ENCODE results near the gene TMC1.

Gene TMC1

GRCh38 chr9:72656021-72656420, 134.6 kb downstream of the TMC1 start:
- no peak for DNase-seq (ENCODE audit: low spot score)
- H3K27ac ChIP-seq: no peak overlapping the region
- TF ChIP-seq, protein P1, sequence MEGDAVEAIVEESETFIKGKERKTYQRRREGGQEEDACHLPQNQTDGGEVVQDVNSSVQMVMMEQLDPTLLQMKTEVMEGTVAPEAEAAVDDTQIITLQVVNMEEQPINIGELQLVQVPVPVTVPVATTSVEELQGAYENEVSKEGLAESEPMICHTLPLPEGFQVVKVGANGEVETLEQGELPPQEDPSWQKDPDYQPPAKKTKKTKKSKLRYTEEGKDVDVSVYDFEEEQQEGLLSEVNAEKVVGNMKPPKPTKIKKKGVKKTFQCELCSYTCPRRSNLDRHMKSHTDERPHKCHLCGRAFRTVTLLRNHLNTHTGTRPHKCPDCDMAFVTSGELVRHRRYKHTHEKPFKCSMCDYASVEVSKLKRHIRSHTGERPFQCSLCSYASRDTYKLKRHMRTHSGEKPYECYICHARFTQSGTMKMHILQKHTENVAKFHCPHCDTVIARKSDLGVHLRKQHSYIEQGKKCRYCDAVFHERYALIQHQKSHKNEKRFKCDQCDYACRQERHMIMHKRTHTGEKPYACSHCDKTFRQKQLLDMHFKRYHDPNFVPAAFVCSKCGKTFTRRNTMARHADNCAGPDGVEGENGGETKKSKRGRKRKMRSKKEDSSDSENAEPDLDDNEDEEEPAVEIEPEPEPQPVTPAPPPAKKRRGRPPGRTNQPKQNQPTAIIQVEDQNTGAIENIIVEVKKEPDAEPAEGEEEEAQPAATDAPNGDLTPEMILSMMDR (IDR thresholded peaks at IDR 0.05): no peak
- H3K4me3 ChIP-seq: no peak overlapping the region

- Histone ChIP-seq H3K4me3 (no peak overlapping the region), H3K27ac (no peak overlapping the region)
- TF ChIP-seq, protein P1 (IDR thresholded peaks at IDR 0.05): no peak
- no peak for DNase-seq (ENCODE audit: low spot score)
Observed at GRCh38 chr9:72657023-72657422, 135.6 kb downstream of the TMC1 start.

- no peak for DNase-seq (ENCODE audit: low spot score)
- TF ChIP-seq, protein P1 (IDR thresholded peaks at IDR 0.05): no peak
- Histone ChIP-seq H3K27ac (no peak overlapping the region), H3K4me3 (no peak overlapping the region)
Observed at GRCh38 chr9:72658703-72659102, 137.3 kb downstream of the TMC1 start.

- TF ChIP-seq, protein P1 (IDR thresholded peaks at IDR 0.05): no peak
- H3K4me3 ChIP-seq: no peak overlapping the region
- no peak overlapping the region for H3K27ac ChIP-seq
- no peak for DNase-seq (ENCODE audit: low spot score)
Observed at GRCh38 chr9:72661401-72662135, 140.2 kb downstream of the TMC1 start.

DNA sequence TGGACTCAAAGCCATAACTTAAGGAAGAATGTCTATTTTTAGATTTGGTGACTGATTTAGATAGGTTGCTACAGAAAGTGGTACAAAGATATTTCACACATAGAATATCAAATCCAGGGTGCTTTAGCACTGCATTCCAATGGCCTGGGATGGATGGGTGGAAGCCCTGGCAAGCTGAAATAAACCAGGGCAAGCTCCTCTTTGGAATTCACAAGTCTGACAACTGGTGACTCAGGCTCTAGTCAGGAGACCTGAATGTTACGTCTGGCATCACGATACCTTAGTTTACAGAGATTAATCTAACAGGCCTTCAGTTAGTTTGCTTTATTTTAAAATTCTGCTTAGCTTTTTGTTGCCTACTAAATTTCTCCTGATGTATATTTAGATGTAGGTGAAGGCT, 144.0 kb downstream of the TMC1 start:
- Histone ChIP-seq H3K4me3 (no peak overlapping the region), H3K27ac (no peak overlapping the region)
- DNase-seq (ENCODE audit: low spot score): no peak
- TF ChIP-seq, protein P1 (IDR thresholded peaks at IDR 0.05): no peak

DNA sequence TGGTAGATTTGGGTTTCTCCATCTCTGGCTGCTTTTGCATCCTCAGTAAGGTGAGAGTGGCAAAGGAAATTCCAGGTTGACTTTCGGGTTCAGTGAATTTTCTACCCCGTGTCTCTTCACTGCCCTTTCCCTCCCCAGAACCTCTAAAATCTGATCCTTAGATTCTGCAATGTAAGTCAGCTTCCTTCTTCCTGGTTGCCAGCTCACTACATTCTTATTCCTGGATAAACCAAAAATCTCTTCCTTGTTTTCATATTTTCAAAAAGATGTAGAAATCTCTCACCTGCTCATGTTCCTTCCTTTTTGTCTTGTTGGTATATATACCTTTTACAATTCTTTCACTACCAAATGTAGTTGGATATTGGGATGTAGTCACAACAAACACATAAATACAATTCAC, 145.8 kb downstream of the TMC1 start:
- Histone ChIP-seq H3K27ac (no peak overlapping the region), H3K4me3 (no peak overlapping the region)
- no peak for DNase-seq (ENCODE audit: low spot score)
- TF ChIP-seq, protein P1 (IDR thresholded peaks at IDR 0.05): no peak

DNA sequence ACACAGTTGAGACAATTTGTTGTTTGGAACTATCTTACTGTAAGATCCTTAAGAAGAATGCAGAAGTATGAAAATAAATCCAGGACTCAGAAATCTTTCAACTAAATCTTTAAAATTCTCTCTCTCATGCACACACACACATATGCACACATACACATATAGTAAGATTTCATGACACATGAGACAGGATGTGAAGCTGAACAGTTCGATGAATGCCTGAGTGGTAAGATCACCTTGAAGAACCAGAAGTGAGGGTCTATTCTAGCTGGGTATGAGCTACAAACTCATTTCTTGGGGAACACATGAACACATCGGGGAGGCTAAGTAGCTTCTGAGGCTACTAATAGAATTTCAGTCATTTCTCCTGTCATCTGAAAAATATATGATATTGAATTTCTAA, 153.6 kb downstream of the TMC1 start:
- TF ChIP-seq, protein P1 (IDR thresholded peaks at IDR 0.05): no peak
- no peak overlapping the region for H3K27ac ChIP-seq
- no peak for DNase-seq (ENCODE audit: low spot score)
- no peak overlapping the region for H3K4me3 ChIP-seq
